ENCODE data around the gene MED23.

DNA sequence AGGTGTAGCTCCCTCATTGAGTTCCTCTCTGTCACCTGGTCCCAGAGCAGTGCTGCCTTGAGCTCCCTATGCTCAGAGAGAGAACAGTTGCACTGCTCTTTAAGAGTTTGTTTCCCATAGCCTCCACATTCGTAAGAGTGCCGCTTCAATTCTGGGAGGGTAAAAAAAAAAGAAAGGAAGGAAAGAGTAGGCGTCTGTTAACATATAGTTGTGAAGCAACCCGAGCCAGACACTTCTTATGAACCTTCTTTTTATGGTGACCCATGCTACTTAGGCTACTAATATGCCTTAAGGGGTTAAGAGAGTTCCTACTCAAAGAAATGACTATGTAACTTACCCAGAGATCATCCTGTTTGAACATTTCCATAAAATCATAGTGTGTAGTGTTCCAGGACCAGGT lies 59.3 kb downstream of the MED23 start:
- TF ChIP-seq CTCF (conservative IDR thresholded peaks at IDR 0.05; ENCODE audit: low read depth, low read length) (no peak), EZH2phosphoT487 (IDR thresholded peaks at IDR 0.05; ENCODE audit: borderline replicate concordance, low read length) (no peak)

All from PC-3 (cell line).